Mammary epithelial cell (primary cell): Measurements from ENCODE around the gene VPS13C.
"Not testable (repeated sequence)": the region's sequence is repeated elsewhere in the genome, so short reads cannot be mapped to it uniquely, and the experiment has no call there.

Experiments
- EZH2 ChIP-seq: IDR thresholded peaks from 2 replicates; pipeline ENCODE4 v1.6.1; 2012; ENCODE audit warnings: low read length, inconsistent platforms, borderline replicate concordance
- TF ChIP-seq, protein P1 (sequence below), 2 donors: IDR thresholded peaks in 1 of 2; conservative IDR thresholded peaks in 1 of 2; 2 replicates each; pipeline ENCODE4 v1.5.1; 2011 to 2012; ENCODE audit warnings: inconsistent platforms in 2 of 2, low read length in 2 of 2, mild to moderate bottlenecking in 2 of 2, control low read depth in 1 of 2, low read depth in 1 of 2; ENCODE audit not compliant: insufficient read depth in 1 of 2; ENCODE audit errors: extremely low read depth in 1 of 2

DNA sequence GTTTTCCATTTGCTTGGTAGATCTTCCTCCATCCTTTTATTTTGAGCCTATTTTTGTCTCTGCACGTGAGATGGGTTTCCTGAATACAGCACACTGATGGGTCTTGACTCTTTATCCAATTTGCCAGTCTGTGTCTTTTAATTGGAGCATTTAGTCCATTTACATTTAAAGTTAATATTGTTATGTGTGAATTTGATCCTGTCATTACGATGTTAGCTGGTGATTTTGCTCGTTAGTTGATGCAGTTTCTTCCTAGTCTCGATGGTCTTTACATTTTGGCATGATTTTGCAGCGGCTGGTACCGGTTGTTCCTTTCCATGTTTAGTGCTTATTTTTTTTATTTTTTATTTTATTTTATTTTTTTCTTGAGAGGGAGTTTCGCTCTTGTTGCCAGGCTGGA is 54.9 kb downstream of the VPS13C start:
- TF ChIP-seq, protein P1, sequence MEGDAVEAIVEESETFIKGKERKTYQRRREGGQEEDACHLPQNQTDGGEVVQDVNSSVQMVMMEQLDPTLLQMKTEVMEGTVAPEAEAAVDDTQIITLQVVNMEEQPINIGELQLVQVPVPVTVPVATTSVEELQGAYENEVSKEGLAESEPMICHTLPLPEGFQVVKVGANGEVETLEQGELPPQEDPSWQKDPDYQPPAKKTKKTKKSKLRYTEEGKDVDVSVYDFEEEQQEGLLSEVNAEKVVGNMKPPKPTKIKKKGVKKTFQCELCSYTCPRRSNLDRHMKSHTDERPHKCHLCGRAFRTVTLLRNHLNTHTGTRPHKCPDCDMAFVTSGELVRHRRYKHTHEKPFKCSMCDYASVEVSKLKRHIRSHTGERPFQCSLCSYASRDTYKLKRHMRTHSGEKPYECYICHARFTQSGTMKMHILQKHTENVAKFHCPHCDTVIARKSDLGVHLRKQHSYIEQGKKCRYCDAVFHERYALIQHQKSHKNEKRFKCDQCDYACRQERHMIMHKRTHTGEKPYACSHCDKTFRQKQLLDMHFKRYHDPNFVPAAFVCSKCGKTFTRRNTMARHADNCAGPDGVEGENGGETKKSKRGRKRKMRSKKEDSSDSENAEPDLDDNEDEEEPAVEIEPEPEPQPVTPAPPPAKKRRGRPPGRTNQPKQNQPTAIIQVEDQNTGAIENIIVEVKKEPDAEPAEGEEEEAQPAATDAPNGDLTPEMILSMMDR (conservative IDR thresholded peaks at IDR 0.05 in 1 of 2, IDR thresholded peaks at IDR 0.05 in 1 of 2; ENCODE audit: extremely low read depth in 1 of 2, insufficient read depth in 1 of 2, low read depth in 1 of 2, low read length in 2 of 2), result not testable (repeated sequence)
- not testable (repeated sequence) for TF ChIP-seq EZH2
